ENCODE measurements around the gene PRDM11.

The PRDM11 gene

DNA sequence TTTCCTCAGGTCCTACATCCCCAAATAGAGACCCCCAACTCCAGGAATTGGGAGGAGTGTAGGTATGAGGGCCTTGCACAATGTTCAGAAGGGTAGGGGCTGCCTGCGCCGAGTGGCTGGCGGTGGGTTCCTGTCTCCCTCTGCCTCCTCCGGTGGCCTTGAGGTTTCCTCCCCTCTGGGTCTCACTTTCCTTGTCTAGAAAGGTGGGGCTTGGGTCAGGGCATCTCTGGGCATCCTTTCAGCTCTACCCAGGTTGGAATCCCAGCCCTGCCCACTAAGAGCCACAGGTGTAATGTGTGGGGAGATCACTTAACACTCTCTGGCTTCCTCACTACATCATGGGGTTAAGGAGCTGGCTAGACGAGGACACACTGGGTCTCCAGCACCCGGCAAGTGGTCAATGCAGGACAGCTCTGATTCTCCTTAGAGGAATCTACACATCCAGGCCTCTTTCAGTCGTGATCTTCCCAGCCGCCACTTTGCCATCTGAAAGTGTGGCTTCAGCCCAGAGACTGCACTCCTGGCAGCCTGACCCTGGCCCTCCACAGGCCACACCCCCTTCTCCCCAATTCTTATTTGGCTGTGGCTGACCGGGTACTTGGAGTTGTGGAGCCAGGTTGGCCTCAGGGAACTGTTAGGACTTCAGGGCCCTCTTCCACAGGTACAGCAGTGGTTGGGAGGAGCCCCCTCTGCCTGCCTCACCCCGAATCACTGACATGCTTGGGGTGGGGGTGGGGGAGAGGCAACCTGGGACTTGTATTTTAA, 22.1 kb downstream of the PRDM11 start:
- TF ChIP-seq, protein P1, sequence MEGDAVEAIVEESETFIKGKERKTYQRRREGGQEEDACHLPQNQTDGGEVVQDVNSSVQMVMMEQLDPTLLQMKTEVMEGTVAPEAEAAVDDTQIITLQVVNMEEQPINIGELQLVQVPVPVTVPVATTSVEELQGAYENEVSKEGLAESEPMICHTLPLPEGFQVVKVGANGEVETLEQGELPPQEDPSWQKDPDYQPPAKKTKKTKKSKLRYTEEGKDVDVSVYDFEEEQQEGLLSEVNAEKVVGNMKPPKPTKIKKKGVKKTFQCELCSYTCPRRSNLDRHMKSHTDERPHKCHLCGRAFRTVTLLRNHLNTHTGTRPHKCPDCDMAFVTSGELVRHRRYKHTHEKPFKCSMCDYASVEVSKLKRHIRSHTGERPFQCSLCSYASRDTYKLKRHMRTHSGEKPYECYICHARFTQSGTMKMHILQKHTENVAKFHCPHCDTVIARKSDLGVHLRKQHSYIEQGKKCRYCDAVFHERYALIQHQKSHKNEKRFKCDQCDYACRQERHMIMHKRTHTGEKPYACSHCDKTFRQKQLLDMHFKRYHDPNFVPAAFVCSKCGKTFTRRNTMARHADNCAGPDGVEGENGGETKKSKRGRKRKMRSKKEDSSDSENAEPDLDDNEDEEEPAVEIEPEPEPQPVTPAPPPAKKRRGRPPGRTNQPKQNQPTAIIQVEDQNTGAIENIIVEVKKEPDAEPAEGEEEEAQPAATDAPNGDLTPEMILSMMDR (IDR thresholded peaks at IDR 0.05; ENCODE audit: low read length, missing control alignments), result no peak
- H3K4me3 ChIP-seq (replicated peaks; ENCODE audit: low read depth, low read length), result no peak overlapping the region
- no peak for DNase-seq (ENCODE audit: low read depth)

DNA sequence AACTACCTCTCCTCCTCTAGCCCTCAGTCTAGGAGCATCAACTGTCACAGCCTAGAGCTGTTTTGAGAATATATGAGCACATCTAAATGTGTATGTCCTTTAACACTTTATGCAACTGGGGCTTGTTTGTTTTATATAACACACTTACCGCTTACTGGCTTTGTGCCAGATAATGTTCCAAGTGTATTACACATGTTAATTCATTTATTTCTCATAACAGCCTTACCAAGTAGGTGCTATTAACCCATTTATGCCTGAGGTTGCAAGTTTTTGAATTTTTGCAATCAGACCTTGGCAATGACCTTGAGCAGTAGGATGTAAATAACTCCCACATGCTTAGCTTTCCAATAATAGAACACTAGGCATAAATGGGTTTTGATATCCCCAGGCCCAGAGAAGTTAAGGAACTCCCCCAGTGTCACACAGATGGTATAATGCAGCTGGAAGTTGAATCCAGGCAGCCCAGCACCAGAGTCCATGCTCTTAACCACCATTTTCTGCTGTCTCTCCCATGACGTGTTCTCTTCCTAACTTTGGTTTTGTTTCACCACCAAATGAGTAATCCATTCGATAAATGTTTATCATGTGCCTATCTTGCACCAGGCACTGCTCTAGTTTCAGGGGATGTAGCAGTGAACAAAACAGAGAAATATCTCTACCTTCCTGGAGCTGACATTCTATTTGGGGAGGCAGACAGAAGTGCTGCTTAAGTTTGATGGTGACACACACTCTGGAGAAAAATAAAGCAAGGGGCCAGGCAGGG, 23.1 kb downstream of the PRDM11 start:
- no peak for DNase-seq (ENCODE audit: low read depth)
- TF ChIP-seq, protein P1 (IDR thresholded peaks at IDR 0.05; ENCODE audit: low read length, missing control alignments), result no peak

DNA sequence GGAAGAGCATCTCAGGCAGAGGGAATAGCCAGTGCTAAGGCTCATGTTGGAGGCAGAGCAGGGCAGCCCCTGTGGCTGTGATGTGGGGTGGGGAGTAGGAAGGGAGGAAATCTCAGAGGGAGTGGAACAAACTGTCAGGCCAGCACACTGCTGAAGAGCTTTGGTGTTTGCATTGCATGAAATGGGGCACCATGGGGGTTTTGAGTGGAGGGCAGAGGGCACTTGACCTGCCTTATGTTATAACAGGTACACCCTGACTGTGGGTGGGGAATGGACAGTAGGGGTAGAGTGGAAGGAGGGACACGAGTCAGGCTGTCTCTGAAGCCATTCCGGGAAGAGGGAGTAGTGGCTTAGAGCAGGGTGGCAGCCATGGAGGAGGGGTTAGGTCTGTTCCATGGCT, 24.0 kb downstream of the PRDM11 start:
- TF ChIP-seq, protein P1 (IDR thresholded peaks at IDR 0.05; ENCODE audit: low read length, missing control alignments), result no peak
- H3K4me3 ChIP-seq (replicated peaks; ENCODE audit: low read depth, low read length), result no peak overlapping the region
- no peak for DNase-seq (ENCODE audit: low read depth)

More for the DNA sequence above, 23.1 kb downstream of the PRDM11 start:
- no peak overlapping the region for H3K4me3 ChIP-seq (replicated peaks; ENCODE audit: low read depth, low read length)

DNA sequence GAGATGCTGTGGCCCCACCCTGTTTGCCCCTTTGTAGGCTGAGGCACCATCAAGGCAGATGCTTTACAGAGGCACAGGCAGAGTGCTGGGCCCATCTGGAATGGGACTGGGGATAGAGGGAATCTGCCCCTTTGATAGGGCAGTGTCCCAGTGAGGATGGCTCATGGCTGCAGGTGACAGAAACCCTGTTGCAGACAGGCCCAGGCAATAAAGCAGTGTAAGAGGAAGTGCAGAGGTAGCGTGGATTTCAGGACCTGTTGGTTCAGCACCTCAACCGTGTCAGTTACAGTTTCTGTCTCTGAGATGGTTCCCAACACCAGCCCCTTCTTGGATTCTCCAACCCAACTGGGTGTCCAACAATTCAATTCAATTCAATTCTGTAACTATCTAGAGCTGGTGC, 25.1 kb downstream of the PRDM11 start:
- H3K4me3 ChIP-seq (replicated peaks; ENCODE audit: low read depth, low read length), result no peak overlapping the region
- no peak for DNase-seq (ENCODE audit: low read depth)
- TF ChIP-seq, protein P1 (IDR thresholded peaks at IDR 0.05; ENCODE audit: low read length, missing control alignments), result no peak

DNA sequence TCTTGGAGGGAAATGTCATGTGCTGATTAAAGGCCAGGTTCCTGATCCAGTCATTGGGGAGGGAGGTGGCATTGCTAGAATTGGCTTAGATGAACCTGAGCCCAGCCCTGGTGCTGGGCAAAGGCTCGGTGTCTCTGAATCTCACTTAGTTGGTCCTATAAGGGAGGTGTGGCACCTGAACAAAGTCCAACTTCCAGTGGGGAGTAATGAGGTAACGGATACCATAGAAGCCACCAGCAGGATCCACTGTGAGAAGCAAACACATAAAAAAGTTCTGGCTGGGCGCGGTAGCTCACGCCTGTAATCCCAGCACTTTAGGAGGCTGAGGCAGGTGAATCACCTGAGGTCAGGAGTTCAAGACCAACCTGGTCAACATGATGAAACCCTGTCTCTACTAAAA, 26.6 kb downstream of the PRDM11 start:
- no peak for DNase-seq (ENCODE audit: low read depth)
- TF ChIP-seq, protein P1 (IDR thresholded peaks at IDR 0.05; ENCODE audit: low read length, missing control alignments), result no peak
- H3K4me3 ChIP-seq (replicated peaks; ENCODE audit: low read depth, low read length), result no peak overlapping the region

DNA sequence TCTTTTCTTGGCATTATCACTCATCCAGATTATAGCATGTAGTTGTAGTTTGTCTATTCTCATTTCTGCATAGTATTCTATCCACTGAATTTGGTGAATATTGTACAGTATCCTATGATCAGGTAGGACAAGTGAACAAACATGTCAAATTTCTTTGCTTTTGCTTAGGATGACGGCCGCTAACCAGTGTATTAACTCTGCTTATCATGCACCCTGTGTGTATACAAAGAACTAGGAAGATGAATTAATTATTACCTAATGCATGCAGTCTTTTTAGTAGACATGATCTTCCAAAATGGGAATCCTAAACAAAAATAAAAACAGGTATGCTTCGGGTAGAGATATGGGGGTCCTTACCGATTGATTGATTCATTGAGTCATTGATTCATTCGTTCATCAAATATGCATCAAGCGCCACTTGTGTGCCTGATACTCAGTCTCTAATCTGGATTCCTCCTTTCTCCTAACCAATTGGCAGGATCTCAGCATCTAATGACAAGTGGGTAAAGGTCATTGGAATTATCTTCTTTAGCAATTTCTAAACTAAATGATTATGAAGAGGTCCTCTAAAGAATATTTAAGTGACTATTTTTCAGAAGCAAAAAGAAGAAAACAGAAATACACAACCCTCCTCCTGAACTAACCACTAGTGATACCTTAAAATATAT, 27.9 kb downstream of the PRDM11 start:
- TF ChIP-seq, protein P1 (IDR thresholded peaks at IDR 0.05; ENCODE audit: low read length, missing control alignments), result no peak
- DNase-seq (ENCODE audit: low read depth), result no peak
- H3K4me3 ChIP-seq (replicated peaks; ENCODE audit: low read depth, low read length), result no peak overlapping the region

Data from fibroblast of pulmonary artery (primary cell).